Subcutaneous adipose tissue (tissue), 4 donors: ENCODE data around the gene AGAP5. TPM values are rescaled to one million over a fixed set of nuclear protein-coding genes. Genes with fewer than 3 reads are reported as not detected.

Experiments
- CTCF ChIP-seq: fragments of 450-650 bp; IDR thresholded peaks from one replicate; pipeline ENCODE4 v1.5.1; 2016; ENCODE audit warnings: low read depth, mild to moderate bottlenecking, control low read depth, antibody characterized with exemption, moderate library complexity
- small RNA-seq: library from RNA; depleted of rRNA; stranded (forward); fragments of <200 nt; gene quantifications from one replicate; pipeline ENCODE3, GENCODE V24; 2016
- total RNA-seq, 4 donors: library from RNA; depleted of rRNA; stranded (reverse); fragments of >200 nt; gene quantifications; one replicate each; pipeline ENCODE4 v1.1.0, GENCODE V29; 2016

Gene AGAP5
- total RNA-seq, 4 donors from 2014 or later = 0.98 to 9.2 (median 5.9) TPM

- TF ChIP-seq CTCF = no peak
These were observed 68.7 kb downstream of the AGAP5 start for GRCh38 chr10:73629165-73629564.

GRCh38 chr10:73628405-73628804 lies 69.5 kb downstream of the AGAP5 start:
- no peak for TF ChIP-seq CTCF

GRCh38 chr10:73627300-73627699 lies 70.6 kb downstream of the AGAP5 start:
- no peak for TF ChIP-seq CTCF

- TF ChIP-seq CTCF = no peak
These were observed 71.8 kb downstream of the AGAP5 start for GRCh38 chr10:73625884-73626752.

GRCh38 chr10:73625004-73625883 lies 72.7 kb downstream of the AGAP5 start:
- no peak for TF ChIP-seq CTCF

Small RNA genes within 50 kb of the gene (small RNA-seq; reads per million reads assigned to genes)
- gene AC022400.4 (not detected), gene RNA5SP320 (not detected)

Other genes starting within 250 kb of the AGAP5 start
- 10 to 100 TPM; 62.2 to 99.5 (median 77.8) TPM for gene PPP3CB, start 202.1 kb downstream of the AGAP5 start, total RNA-seq
- gene USP54, start 106.8 kb downstream of the AGAP5 start, total RNA-seq = 10 to 100 TPM; 14.8 to 24.9 (median 16.7) TPM
- 1 to 10 TPM in 1 of 4 donors, under 1 TPM in 1, not detected in 2; 0.44 to 4.9 TPM for gene MYOZ1, start 56.6 kb downstream of the AGAP5 start, total RNA-seq
- gene SYNPO2L, start 42.1 kb downstream of the AGAP5 start, total RNA-seq = not detected
- 10 to 100 TPM; 36.7 to 48.8 (median 40.1) TPM for gene SEC24C, start 46.3 kb upstream of the AGAP5 start, total RNA-seq
- gene CHCHD1, start 83.9 kb upstream of the AGAP5 start, total RNA-seq = 10 to 100 TPM; 18.0 to 61.0 (median 21.2) TPM
- 100 to 1,000 TPM in 1 of 4 donors, 10 to 100 TPM in 3; 62.2 to 134 (median 63.3) TPM for gene ZSWIM8, start 87.5 kb upstream of the AGAP5 start, total RNA-seq
- gene NDST2, start 113.5 kb upstream of the AGAP5 start, total RNA-seq = 10 to 100 TPM; 24.0 to 40.7 (median 27.2) TPM
- gene CAMK2G, start 176.4 kb upstream of the AGAP5 start, total RNA-seq = 10 to 100 TPM; 13.2 to 43.9 (median 23.6) TPM
- gene PLAU, start 213.0 kb upstream of the AGAP5 start, total RNA-seq = 10 to 100 TPM in 2 of 4 donors, 1 to 10 TPM in 2; 6.4 to 11.2 (median 9.9) TPM